Fibroblast of mammary gland (primary cell): ENCODE data around the gene FOXP4.
A peak's percentile ranks its signal among the peaks of the same experiment; 100 is the strongest.

Source experiments
- DNase-seq: peaks from one replicate; pipeline ENCODE4 v3.0.0-alpha.2; 2010; ENCODE audit warnings: low read depth
- H3K4me3 ChIP-seq: 2 replicates; pipeline ENCODE4 v1.5.1; 2011; ENCODE audit warnings: low read depth, mild to moderate bottlenecking, low read length, moderate library complexity; ENCODE audit not compliant: control insufficient read depth
- CTCF ChIP-seq: conservative IDR thresholded peaks from 2 replicates; pipeline ENCODE4 v1.5.1; 2011; ENCODE audit warnings: low read depth, low read length, inconsistent platforms; ENCODE audit not compliant: control insufficient read depth, insufficient read depth

FOXP4 gene

GRCh38 chr6:41546866-41547798 is 951 bp downstream of the FOXP4 start:
- H3K4me3 ChIP-seq: peak overlapping the region; percentile 72
- peak; percentile 38 for DNase-seq
- no peak for TF ChIP-seq CTCF

GRCh38 chr6:41547799-41548097 is 1.6 kb downstream of the FOXP4 start:
- DNase-seq: no peak
- no peak for TF ChIP-seq CTCF
- H3K4me3 ChIP-seq: peak overlapping the region; percentile 72

- H3K4me3 ChIP-seq: peak overlapping the region; percentile 72
- DNase-seq: no peak
- no peak for TF ChIP-seq CTCF
These were observed 2.1 kb downstream of the FOXP4 start for GRCh38 chr6:41548098-41548840.

- H3K4me3 ChIP-seq: no peak overlapping the region
- DNase-seq: no peak
- TF ChIP-seq CTCF: no peak
These were observed 2.9 kb downstream of the FOXP4 start for GRCh38 chr6:41548841-41549642.

GRCh38 chr6:41549673-41550072 is 3.5 kb downstream of the FOXP4 start:
- DNase-seq: no peak
- TF ChIP-seq CTCF: no peak
- no peak overlapping the region for H3K4me3 ChIP-seq

- DNase-seq: no peak
- no peak for TF ChIP-seq CTCF
- H3K4me3 ChIP-seq: no peak overlapping the region
These were observed 5.0 kb downstream of the FOXP4 start for GRCh38 chr6:41551086-41551700.
